Fibroblast of lung (primary cell): ENCODE measurements around the gene FIS1. TPM values are rescaled to one million over a fixed set of nuclear protein-coding genes. Genes with fewer than 3 reads are reported as not detected.

Experiments used
- DNase-seq, 2 donors: peaks; one replicate each; pipeline versions ENCODE4 v3.0.0 to v3.0.0-alpha.2; 2010; ENCODE audit warnings: low read depth in 2 of 2
- H2AFZ ChIP-seq: 2 replicates; pipeline ENCODE4 v1.5.1; 2012; ENCODE audit warnings: low read length, control low read depth, inconsistent platforms
- H3K27ac ChIP-seq: 2 replicates; pipeline ENCODE4 v1.5.1; 2011; ENCODE audit warnings: low read length, control low read depth; ENCODE audit not compliant: insufficient read depth
- H3K27me3 ChIP-seq: 2 replicates; pipeline ENCODE4 v1.5.1; 2011; ENCODE audit warnings: mild to moderate bottlenecking, low read length; ENCODE audit not compliant: control insufficient read depth, insufficient read depth
- H3K36me3 ChIP-seq: 2 replicates; pipeline ENCODE4 v1.5.1; 2011; ENCODE audit warnings: low read length; ENCODE audit not compliant: control insufficient read depth, insufficient read depth
- H3K4me1 ChIP-seq: 2 replicates; pipeline ENCODE4 v1.5.1; 2011; ENCODE audit warnings: low read length; ENCODE audit not compliant: control insufficient read depth, insufficient read depth; ENCODE audit errors: extremely low read depth
- H3K4me2 ChIP-seq: 2 replicates; pipeline ENCODE4 v1.5.1; 2011; ENCODE audit warnings: low read length, control low read depth; ENCODE audit not compliant: insufficient read depth; ENCODE audit errors: extremely low read depth
- H3K4me3 ChIP-seq, 4 experiments: fragments of 200-600 bp in 1 of 4; sonication (generic) in 1 of 4; replicated peaks in 1 of 4; 2 replicates each; pipeline ENCODE4 v1.5.1; 2011 to 2016; ENCODE audit warnings: low read length in 4 of 4, low read depth in 3 of 4, mild to moderate bottlenecking in 3 of 4, control low read depth in 2 of 4, inconsistent platforms in 1 of 4, mixed read lengths in 1 of 4; ENCODE audit not compliant: insufficient read depth in 1 of 4; ENCODE audit errors: control extremely low read depth in 1 of 4
- H3K79me2 ChIP-seq: 2 replicates; pipeline ENCODE4 v1.5.1; 2012; ENCODE audit warnings: mild to moderate bottlenecking, low read length, inconsistent platforms; ENCODE audit not compliant: control insufficient read depth, insufficient read depth
- H3K9ac ChIP-seq: 2 replicates; pipeline ENCODE4 v1.5.1; 2011; ENCODE audit warnings: mild to moderate bottlenecking, low read length, control low read depth; ENCODE audit not compliant: insufficient read depth
- H3K9me3 ChIP-seq: 2 replicates; pipeline ENCODE4 v1.5.1; 2012; ENCODE audit warnings: low read depth, low read length; ENCODE audit not compliant: control insufficient read depth, insufficient read depth
- H4K20me1 ChIP-seq: 2 replicates; pipeline ENCODE4 v1.5.1; 2011; ENCODE audit warnings: low read length; ENCODE audit not compliant: control insufficient read depth, insufficient read depth; ENCODE audit errors: extremely low read depth
- CTCF ChIP-seq, 2 donors: IDR thresholded peaks in 1 of 2; conservative IDR thresholded peaks in 1 of 2; 1 replicate in 1 of 2; 2 replicates in 1 of 2; pipeline ENCODE4 v1.5.1; 2011 to 2012; ENCODE audit warnings: low read length in 2 of 2, control low read depth in 1 of 2, inconsistent platforms in 1 of 2, low read depth in 1 of 2, mild to moderate bottlenecking in 1 of 2
- EZH2 ChIP-seq: IDR thresholded peaks from 2 replicates; pipeline ENCODE4 v1.5.1; 2012; ENCODE audit warnings: low read length, control low read depth, mild to moderate bottlenecking; ENCODE audit errors: missing control alignments
- polyA plus RNA-seq, 2 donors: library from polyadenylated mRNA; depleted of rRNA in 1 of 2; stranded (reverse) in 1 of 2; unstranded in 1 of 2; fragments of >200 nt; gene quantifications; 2 replicates each; pipeline ENCODE4 v1.2.1, GENCODE V29; 2011 to 2012; ENCODE audit warnings: missing spikeins in 1 of 2
- total RNA-seq: library from RNA; depleted of rRNA; stranded (reverse); fragments of >200 nt; gene quantifications from 2 replicates; pipeline ENCODE4 v1.2.1, GENCODE V29; 2014

The FIS1 gene
- total and polyA plus RNA-seq, 2 donors (not counting 1 experiment from before 2014, with no cell fraction given): 169 to 297 TPM

GRCh38 chr7:101251871-101252659 is 7.2 kb upstream of the FIS1 start:
- Histone ChIP-seq H3K27ac (peak overlapping the region; percentile 53), H3K4me2 (peak overlapping the region; percentile 70), H3K27me3 (no peaks in the 10 kb centered on the region), H3K9ac (peak overlapping the region; percentile 53), H3K4me1 (no peaks in the 10 kb centered on the region), H3K79me2 (peaks cover 13% of the 10 kb centered on the region), H3K9me3 (no peaks in the 10 kb centered on the region), H3K4me3 (peak overlapping the region; percentile 44 to 94 (median 80)), H4K20me1 (no peaks in the 10 kb centered on the region), H3K36me3 (no peaks in the 10 kb centered on the region), H2AFZ (peak overlapping the region; percentile 60)
- peak; percentile 98 to 99 for DNase-seq
- TF ChIP-seq CTCF (conservative IDR thresholded peaks at IDR 0.05 in 1 of 2, IDR thresholded peaks at IDR 0.05 in 1 of 2; ENCODE audit: low read depth in 1 of 2, low read length in 2 of 2): no peak
- TF ChIP-seq EZH2: no peak

GRCh38 chr7:101250324-101250723 is 5.4 kb upstream of the FIS1 start:
- H3K36me3 ChIP-seq: no peaks in the 10 kb centered on the region
- H3K79me2 ChIP-seq: peaks cover 16% of the 10 kb centered on the region
- H3K27ac ChIP-seq: no peak overlapping the region
- H3K4me1 ChIP-seq: no peaks in the 10 kb centered on the region
- no peak overlapping the region for H3K9ac ChIP-seq
- H3K4me2 ChIP-seq: peak overlapping the region; percentile 4
- H3K4me3 ChIP-seq: peak overlapping the region in 1 of 4 experiments; percentile 14
- TF ChIP-seq CTCF (conservative IDR thresholded peaks at IDR 0.05 in 1 of 2, IDR thresholded peaks at IDR 0.05 in 1 of 2; ENCODE audit: low read depth in 1 of 2, low read length in 2 of 2) (no peak), EZH2 (no peak)
- DNase-seq: no peak
- no peak overlapping the region for H2AFZ ChIP-seq
- H3K9me3 ChIP-seq: no peaks in the 10 kb centered on the region
- no peaks in the 10 kb centered on the region for H4K20me1 ChIP-seq
- H3K27me3 ChIP-seq: no peaks in the 10 kb centered on the region

- Histone ChIP-seq H3K79me2 (peaks cover 24% of the 10 kb centered on the region), H4K20me1 (no peaks in the 10 kb centered on the region), H3K4me1 (peaks cover 4% of the 10 kb centered on the region)
These were observed 3.4 kb upstream of the FIS1 start for GRCh38 chr7:101248276-101248675.

More at GRCh38 chr7:101248276-101248675, 3.4 kb upstream of the FIS1 start:
- H3K36me3 ChIP-seq: no peaks in the 10 kb centered on the region
- no peak overlapping the region for H3K4me3 ChIP-seq
- no peak overlapping the region for H3K9ac ChIP-seq
- TF ChIP-seq EZH2 (no peak), CTCF (conservative IDR thresholded peaks at IDR 0.05 in 1 of 2, IDR thresholded peaks at IDR 0.05 in 1 of 2; ENCODE audit: low read depth in 1 of 2, low read length in 2 of 2) (no peak)
- no peak overlapping the region for H2AFZ ChIP-seq
- no peak overlapping the region for H3K27ac ChIP-seq
- H3K27me3 ChIP-seq: no peaks in the 10 kb centered on the region
- no peak overlapping the region for H3K4me2 ChIP-seq
- H3K9me3 ChIP-seq: no peaks in the 10 kb centered on the region
- DNase-seq: no peak
